ENCODE results near the gene ACAD9. TPM values are rescaled to one million over a fixed set of nuclear protein-coding genes. Genes with fewer than 3 reads are reported as not detected.

The ACAD9 gene
- total and polyA plus RNA-seq, 9 of the 15 experiments (the other 6 are each of a cell fraction or from before 2014, with no cell fraction given): 10.2 to 32.6 (median 22.8) TPM

- TF ChIP-seq CBX8 (IDR thresholded peaks at IDR 0.05; ENCODE audit: borderline replicate concordance, extremely low read depth, low read depth, low read length, poor library complexity, severe bottlenecking): no peak
Observed at GRCh38 chr3:128911911-128912310, 32.5 kb downstream of the ACAD9 start (continued).

GRCh38 chr3:128914966-128915645 lies 35.7 kb downstream of the ACAD9 start:
- TF ChIP-seq, protein P1, sequence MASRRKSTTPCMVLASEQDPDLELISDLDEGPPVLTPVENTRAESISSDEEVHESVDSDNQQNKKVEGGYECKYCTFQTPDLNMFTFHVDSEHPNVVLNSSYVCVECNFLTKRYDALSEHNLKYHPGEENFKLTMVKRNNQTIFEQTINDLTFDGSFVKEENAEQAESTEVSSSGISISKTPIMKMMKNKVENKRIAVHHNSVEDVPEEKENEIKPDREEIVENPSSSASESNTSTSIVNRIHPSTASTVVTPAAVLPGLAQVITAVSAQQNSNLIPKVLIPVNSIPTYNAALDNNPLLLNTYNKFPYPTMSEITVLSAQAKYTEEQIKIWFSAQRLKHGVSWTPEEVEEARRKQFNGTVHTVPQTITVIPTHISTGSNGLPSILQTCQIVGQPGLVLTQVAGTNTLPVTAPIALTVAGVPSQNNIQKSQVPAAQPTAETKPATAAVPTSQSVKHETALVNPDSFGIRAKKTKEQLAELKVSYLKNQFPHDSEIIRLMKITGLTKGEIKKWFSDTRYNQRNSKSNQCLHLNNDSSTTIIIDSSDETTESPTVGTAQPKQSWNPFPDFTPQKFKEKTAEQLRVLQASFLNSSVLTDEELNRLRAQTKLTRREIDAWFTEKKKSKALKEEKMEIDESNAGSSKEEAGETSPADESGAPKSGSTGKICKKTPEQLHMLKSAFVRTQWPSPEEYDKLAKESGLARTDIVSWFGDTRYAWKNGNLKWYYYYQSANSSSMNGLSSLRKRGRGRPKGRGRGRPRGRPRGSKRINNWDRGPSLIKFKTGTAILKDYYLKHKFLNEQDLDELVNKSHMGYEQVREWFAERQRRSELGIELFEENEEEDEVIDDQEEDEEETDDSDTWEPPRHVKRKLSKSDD (conservative IDR thresholded peaks at IDR 0.05; ENCODE audit: low read length): no peak
- TF ChIP-seq ZNF184 (CRISPR knock-in tag; IDR thresholded peaks at IDR 0.05) (no peak), YBX1 (IDR thresholded peaks at IDR 0.05) (no peak), PURB (CRISPR knock-in tag; IDR thresholded peaks at IDR 0.05; ENCODE audit: low read depth) (no peak), TEAD2 (tag; IDR thresholded peaks at IDR 0.05) (no peak), ARNT (IDR thresholded peaks at IDR 0.05) (no peak), PBX2 (CRISPR knock-in tag; IDR thresholded peaks at IDR 0.05; ENCODE audit: low read depth) (no peak), PBX2 (tag; conservative IDR thresholded peaks at IDR 0.05; ENCODE audit: low read depth) (no peak)
- TF ChIP-seq, protein P2, sequence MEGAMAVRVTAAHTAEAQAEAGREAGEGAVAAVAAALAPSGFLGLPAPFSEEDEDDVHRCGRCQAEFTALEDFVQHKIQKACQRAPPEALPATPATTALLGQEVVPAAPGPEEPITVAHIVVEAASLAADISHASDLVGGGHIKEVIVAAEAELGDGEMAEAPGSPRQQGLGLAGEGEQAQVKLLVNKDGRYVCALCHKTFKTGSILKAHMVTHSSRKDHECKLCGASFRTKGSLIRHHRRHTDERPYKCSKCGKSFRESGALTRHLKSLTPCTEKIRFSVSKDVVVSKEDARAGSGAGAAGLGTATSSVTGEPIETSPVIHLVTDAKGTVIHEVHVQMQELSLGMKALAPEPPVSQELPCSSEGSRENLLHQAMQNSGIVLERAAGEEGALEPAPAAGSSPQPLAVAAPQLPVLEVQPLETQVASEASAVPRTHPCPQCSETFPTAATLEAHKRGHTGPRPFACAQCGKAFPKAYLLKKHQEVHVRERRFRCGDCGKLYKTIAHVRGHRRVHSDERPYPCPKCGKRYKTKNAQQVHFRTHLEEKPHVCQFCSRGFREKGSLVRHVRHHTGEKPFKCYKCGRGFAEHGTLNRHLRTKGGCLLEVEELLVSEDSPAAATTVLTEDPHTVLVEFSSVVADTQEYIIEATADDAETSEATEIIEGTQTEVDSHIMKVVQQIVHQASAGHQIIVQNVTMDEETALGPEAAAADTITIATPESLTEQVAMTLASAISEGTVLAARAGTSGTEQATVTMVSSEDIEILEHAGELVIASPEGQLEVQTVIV (CRISPR knock-in tag; IDR thresholded peaks at IDR 0.05; ENCODE audit: borderline replicate concordance): no peak
- intact Hi-C loops (cut with micrococcal nuclease): no loop called here
- no peak overlapping the region for H3K9ac ChIP-seq (ENCODE audit: insufficient read depth in 1 of 2, low read depth in 2 of 2, low read length in 2 of 2)
- no peak for FAIRE-seq
- no peaks in the 10 kb centered on the region for H4K20me1 ChIP-seq (replicated peaks; ENCODE audit: control insufficient read depth, insufficient read depth, low read length)
- no peak overlapping the region for H3K27ac ChIP-seq (ENCODE audit: extremely low read depth, low read depth, low read length)
- in situ Hi-C loops (cut with MboI): no loop called here
- no peaks in the 10 kb centered on the region for H3K9me1 ChIP-seq (ENCODE audit: control insufficient read depth, insufficient read depth, low read length)
- ChIA-PET CTCF (ENCODE audit: low intra/inter-chr PET ratio) (no interaction called here), POLR2A (interaction anchor here (0.7 to 1.2 kb wide), 2 partner anchors 18 to 35 kb away, joined by 3 to 6 read pairs; no protein-coding TSS in a partner anchor)
- H3K27me3 ChIP-seq (ENCODE audit: control insufficient read depth in 2 of 2, insufficient read depth in 2 of 2, low read length in 2 of 2): no peaks in the 10 kb centered on the region
- no peak overlapping the region for H3K4me3 ChIP-seq
- WGBS (ENCODE audit: insufficient coverage, low coverage, missing lambda C conversion rate): 100% methylated on average over 9 of the region's 10 CpGs
- ATAC-seq: no peak
- H3K9me3 ChIP-seq (replicated peaks; ENCODE audit: control insufficient read depth, insufficient read depth, low read depth, low read length): no peaks in the 10 kb centered on the region
- BruUV-seq (replicated peaks): no TSS peak
- H3K4me2 ChIP-seq (ENCODE audit: insufficient read depth, low read length): no peak overlapping the region
- peaks cover 57% of the 10 kb centered on the region; the same call in 2 of the 3 replicates for H3K36me3 ChIP-seq (ENCODE audit: control insufficient read depth, insufficient read depth, low read length)
- H2AFZ ChIP-seq (ENCODE audit: low read depth, low read length): no peak overlapping the region
- no peak for DNase-seq (ENCODE audit: extremely low read depth in 1 of 4, low spot score in 3 of 4)
- peaks cover 0 to under 1% of the 10 kb centered on the region in 2 experiments; a peak in 2 of 5 replicates for H3K4me1 ChIP-seq (replicated peaks in 1 of 2; ENCODE audit: control insufficient read depth in 2 of 2, insufficient read depth in 2 of 2, low read length in 2 of 2)
- no peaks in the 10 kb centered on the region for H3K79me2 ChIP-seq (ENCODE audit: control insufficient read depth, insufficient read depth, low read length)
